Fibroblast of villous mesenchyme (primary cell): ENCODE results near the gene MOK. TPM values are rescaled to one million over a fixed set of nuclear protein-coding genes. Genes with fewer than 3 reads are reported as not detected.

ENCODE experiments used
- DNase-seq: peaks from one replicate; pipeline ENCODE4 v3.0.0-alpha.2; 2010; ENCODE audit warnings: low read depth
- H3K4me3 ChIP-seq: 2 replicates; pipeline ENCODE4 v1.5.1; 2011; ENCODE audit warnings: low read depth, mild to moderate bottlenecking, low read length
- total RNA-seq: library from RNA; depleted of rRNA; stranded (reverse); fragments of >200 nt; gene quantifications from 2 replicates; pipeline ENCODE4 v1.2.3, GENCODE V29; 2012
- TF ChIP-seq, protein P1 (sequence below): IDR thresholded peaks from 2 replicates; pipeline ENCODE4 v1.5.1; 2012; ENCODE audit warnings: low read depth, mild to moderate bottlenecking, low read length; ENCODE audit not compliant: insufficient read depth

MOK gene
- total RNA-seq, 1 donor: 16.0 TPM

GRCh38 chr14:102345232-102345631 lies 40.3 kb upstream of the MOK start:
- TF ChIP-seq, protein P1, sequence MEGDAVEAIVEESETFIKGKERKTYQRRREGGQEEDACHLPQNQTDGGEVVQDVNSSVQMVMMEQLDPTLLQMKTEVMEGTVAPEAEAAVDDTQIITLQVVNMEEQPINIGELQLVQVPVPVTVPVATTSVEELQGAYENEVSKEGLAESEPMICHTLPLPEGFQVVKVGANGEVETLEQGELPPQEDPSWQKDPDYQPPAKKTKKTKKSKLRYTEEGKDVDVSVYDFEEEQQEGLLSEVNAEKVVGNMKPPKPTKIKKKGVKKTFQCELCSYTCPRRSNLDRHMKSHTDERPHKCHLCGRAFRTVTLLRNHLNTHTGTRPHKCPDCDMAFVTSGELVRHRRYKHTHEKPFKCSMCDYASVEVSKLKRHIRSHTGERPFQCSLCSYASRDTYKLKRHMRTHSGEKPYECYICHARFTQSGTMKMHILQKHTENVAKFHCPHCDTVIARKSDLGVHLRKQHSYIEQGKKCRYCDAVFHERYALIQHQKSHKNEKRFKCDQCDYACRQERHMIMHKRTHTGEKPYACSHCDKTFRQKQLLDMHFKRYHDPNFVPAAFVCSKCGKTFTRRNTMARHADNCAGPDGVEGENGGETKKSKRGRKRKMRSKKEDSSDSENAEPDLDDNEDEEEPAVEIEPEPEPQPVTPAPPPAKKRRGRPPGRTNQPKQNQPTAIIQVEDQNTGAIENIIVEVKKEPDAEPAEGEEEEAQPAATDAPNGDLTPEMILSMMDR: no peak
- H3K4me3 ChIP-seq: no peak overlapping the region
- DNase-seq: no peak

- no peak for DNase-seq
- TF ChIP-seq, protein P1: no peak
- H3K4me3 ChIP-seq: no peak overlapping the region
Measured at GRCh38 chr14:102344485-102344884, 39.5 kb upstream of the MOK start.

GRCh38 chr14:102344084-102344483 lies 39.1 kb upstream of the MOK start:
- TF ChIP-seq, protein P1: no peak
- no peak overlapping the region for H3K4me3 ChIP-seq
- no peak for DNase-seq

DNA sequence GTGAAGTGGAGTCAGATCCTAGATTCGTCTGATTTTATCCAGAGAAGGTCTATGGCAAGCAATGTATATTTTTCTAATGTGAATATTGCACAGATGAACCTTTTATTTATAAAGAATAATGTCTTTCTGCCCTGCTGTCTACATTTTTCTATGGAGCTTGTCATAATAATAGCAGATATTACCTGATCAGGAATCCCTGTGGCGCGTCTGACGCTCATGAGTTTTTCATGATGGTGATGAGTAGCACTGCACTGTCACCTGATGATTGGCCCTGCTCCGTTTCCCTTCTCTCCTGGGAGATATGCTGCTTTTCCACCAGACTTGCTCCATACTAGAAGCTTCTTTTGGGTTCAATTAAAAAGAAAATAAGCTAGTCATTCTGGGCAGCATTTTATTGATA lies 37.3 kb upstream of the MOK start:
- no peak for DNase-seq
- H3K4me3 ChIP-seq: no peak overlapping the region

GRCh38 chr14:102341566-102341965 lies 36.6 kb upstream of the MOK start:
- TF ChIP-seq, protein P1: no peak
- H3K4me3 ChIP-seq: no peak overlapping the region
- no peak for DNase-seq

More for the DNA sequence above, 37.3 kb upstream of the MOK start:
- TF ChIP-seq, protein P1: no peak

DNA sequence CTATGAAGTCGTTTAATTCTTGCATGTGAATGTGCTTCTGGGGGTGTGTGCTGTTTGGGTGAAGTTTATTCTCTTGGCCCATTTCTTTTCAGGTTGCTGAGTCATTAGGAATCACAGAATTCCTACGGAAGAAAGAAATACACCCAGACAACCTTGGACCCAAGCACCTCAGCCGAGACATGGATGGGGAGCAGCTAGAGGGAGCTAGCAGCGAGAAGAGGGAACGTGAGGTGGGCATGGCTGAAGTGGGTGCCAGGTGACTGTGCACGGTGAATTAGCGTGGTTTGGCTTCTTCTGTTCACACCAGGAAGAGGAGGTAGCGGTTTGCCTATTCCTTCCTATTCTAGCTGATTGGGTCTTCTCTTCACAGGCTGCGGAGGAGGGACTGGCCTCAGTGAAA lies 33.8 kb upstream of the MOK start:
- H3K4me3 ChIP-seq: no peak overlapping the region
- no peak for DNase-seq
- TF ChIP-seq, protein P1: no peak

DNA sequence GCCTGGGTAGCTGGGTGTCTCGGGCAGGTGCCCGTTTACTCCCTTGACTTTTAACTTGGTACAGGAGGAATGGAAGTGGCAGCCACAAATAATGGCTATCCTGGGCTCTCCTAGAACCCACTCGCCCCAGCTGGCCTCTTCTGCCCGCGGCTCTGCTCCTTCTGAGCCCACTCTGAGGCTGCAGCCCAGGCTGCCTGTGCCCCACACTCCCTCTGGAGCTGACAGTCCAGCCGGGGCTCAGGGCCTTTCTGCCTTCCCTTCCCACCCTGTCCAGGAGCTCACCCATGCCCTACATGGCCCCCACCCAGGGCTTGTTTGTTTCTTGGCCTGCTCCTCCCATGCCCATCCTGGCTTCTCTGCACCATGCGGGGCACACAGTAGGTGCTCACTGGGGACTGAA lies 30.2 kb upstream of the MOK start:
- no peak overlapping the region for H3K4me3 ChIP-seq
- no peak for DNase-seq
- TF ChIP-seq, protein P1: no peak
